ENCODE measurements around the gene BANK1. TPM values are rescaled to one million over a fixed set of nuclear protein-coding genes. Genes with fewer than 3 reads are reported as not detected.

Gene BANK1
- total RNA-seq, 2 donors from 2014 or later = 0.53 to 0.57 TPM

DNA sequence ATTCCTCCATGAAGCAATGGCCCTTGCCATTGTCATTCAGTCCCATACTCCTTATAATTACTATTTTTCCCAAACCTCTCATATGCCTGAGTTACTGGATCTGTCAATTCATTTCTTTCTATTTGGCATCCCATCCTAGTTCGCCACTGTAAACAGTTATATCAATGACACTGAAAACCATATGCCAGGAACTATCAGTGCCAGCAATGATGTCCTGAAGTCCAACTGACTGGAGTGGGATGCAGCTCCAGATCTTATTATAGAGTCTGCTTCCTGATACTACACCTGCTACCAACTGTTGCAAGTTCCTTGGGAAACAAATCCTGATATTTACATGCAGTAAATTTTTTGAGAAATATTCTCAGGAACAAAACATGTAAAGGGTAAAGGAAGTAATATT, 27.0 kb upstream of the BANK1 start:
- Histone ChIP-seq H3K27me3 (ENCODE audit: control insufficient read depth, insufficient read depth, low read length, poor library complexity, severe bottlenecking) (no peaks in the 10 kb centered on the region), H3K36me3 (ENCODE audit: control insufficient read depth, insufficient read depth, low read length) (no peaks in the 10 kb centered on the region), H3K9ac (ENCODE audit: extremely low read depth, low read length, poor library complexity, severe bottlenecking) (no peak overlapping the region), H3K4me3 (ENCODE audit: low read length) (no peak overlapping the region), H3K4me1 (ENCODE audit: control insufficient read depth, insufficient read depth, low read length) (no peaks in the 10 kb centered on the region), H3K9me3 (ENCODE audit: control insufficient read depth, low read length) (peaks cover 11% of the 10 kb centered on the region), H3K27ac (ENCODE audit: low read depth, low read length) (no peak overlapping the region)
- H3K27ac Mint-ChIP-seq = no peak overlapping the region
- H3K4me3 Mint-ChIP-seq = no peak overlapping the region
- DNase-seq = no peak
- TF ChIP-seq, protein P1, sequence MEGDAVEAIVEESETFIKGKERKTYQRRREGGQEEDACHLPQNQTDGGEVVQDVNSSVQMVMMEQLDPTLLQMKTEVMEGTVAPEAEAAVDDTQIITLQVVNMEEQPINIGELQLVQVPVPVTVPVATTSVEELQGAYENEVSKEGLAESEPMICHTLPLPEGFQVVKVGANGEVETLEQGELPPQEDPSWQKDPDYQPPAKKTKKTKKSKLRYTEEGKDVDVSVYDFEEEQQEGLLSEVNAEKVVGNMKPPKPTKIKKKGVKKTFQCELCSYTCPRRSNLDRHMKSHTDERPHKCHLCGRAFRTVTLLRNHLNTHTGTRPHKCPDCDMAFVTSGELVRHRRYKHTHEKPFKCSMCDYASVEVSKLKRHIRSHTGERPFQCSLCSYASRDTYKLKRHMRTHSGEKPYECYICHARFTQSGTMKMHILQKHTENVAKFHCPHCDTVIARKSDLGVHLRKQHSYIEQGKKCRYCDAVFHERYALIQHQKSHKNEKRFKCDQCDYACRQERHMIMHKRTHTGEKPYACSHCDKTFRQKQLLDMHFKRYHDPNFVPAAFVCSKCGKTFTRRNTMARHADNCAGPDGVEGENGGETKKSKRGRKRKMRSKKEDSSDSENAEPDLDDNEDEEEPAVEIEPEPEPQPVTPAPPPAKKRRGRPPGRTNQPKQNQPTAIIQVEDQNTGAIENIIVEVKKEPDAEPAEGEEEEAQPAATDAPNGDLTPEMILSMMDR (conservative IDR thresholded peaks at IDR 0.05) = no peak
- WGBS, 2 experiments (ENCODE audit: insufficient coverage in 1 of 2, insufficient read length in 1 of 2) = 91% methylated on average over 1 of the region's 1 CpG; no CpG with 5 or more reads in 1 of the 2 experiments
- no peaks in the 10 kb centered on the region for H3K36me3 Mint-ChIP-seq (ENCODE audit: low read depth)
- no peaks in the 10 kb centered on the region for H3K27me3 Mint-ChIP-seq (ENCODE audit: insufficient read depth)
- H3K9me3 Mint-ChIP-seq = peaks cover 10% of the 10 kb centered on the region
- H3K4me1 Mint-ChIP-seq = peaks cover 15% of the 10 kb centered on the region

DNA sequence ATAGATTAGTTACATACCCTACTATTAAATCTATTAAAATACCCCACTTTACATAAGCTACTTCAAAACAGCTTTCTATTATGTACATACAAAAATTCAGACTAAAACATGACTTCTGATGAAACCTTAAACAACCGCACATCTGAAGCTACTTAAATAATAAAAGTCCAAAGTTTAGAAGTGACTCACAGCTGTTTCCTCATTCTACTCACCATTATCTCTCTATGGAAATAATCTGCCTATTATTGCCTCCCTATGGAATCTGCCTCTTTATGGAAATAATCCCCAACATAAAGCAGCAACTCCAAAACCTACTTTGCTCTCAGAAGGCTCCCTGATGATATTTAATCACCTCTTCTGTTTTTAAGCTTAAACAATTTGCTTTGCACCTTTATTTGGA, 15.7 kb upstream of the BANK1 start:
- no peaks in the 10 kb centered on the region for H3K36me3 Mint-ChIP-seq (ENCODE audit: low read depth)
- Histone ChIP-seq H3K9ac (ENCODE audit: extremely low read depth, low read length, poor library complexity, severe bottlenecking) (no peak overlapping the region), H3K27ac (ENCODE audit: low read depth, low read length) (no peak overlapping the region), H3K27me3 (ENCODE audit: control insufficient read depth, insufficient read depth, low read length, poor library complexity, severe bottlenecking) (no peaks in the 10 kb centered on the region), H3K9me3 (ENCODE audit: control insufficient read depth, low read length) (peaks cover 18% of the 10 kb centered on the region), H3K4me1 (ENCODE audit: control insufficient read depth, insufficient read depth, low read length) (no peaks in the 10 kb centered on the region), H3K4me3 (ENCODE audit: low read length) (no peak overlapping the region), H3K36me3 (ENCODE audit: control insufficient read depth, insufficient read depth, low read length) (no peaks in the 10 kb centered on the region)
- H3K27me3 Mint-ChIP-seq (ENCODE audit: insufficient read depth) = no peaks in the 10 kb centered on the region
- WGBS, 2 experiments (ENCODE audit: insufficient coverage in 1 of 2, insufficient read length in 1 of 2) = 96 to 100% methylated on average over 1 of the region's 1 CpG
- no peak overlapping the region for H3K4me3 Mint-ChIP-seq
- H3K9me3 Mint-ChIP-seq = peaks cover 8% of the 10 kb centered on the region
- DNase-seq = no peak
- H3K4me1 Mint-ChIP-seq = peaks cover 8% of the 10 kb centered on the region
- TF ChIP-seq, protein P1 (conservative IDR thresholded peaks at IDR 0.05) = no peak
- no peak overlapping the region for H3K27ac Mint-ChIP-seq

DNA sequence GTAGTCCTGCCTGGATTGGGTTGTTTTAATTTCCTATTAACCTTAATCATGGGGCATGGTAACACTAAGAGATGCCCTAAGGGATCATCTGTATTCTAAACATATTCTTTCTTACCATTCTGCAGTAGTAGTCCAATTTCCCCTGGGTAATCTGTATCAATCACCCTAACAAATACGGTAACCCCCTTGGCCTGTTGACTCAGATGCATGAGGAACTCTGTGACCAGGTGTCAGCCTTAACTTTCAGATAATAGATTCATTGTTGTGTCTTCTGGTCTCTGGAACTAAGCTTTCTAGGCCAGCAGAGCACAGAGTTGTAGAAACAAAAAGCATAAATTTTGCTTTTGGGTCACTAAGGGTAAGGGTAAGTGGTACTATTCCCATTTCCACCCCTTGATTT, 13.1 kb upstream of the BANK1 start:
- no peak for DNase-seq
- Mint-ChIP-seq H3K4me3 (no peak overlapping the region), H3K36me3 (ENCODE audit: low read depth) (no peaks in the 10 kb centered on the region), H3K27me3 (ENCODE audit: insufficient read depth) (no peaks in the 10 kb centered on the region), H3K4me1 (peaks cover 8% of the 10 kb centered on the region), H3K9me3 (no peaks in the 10 kb centered on the region), H3K27ac (no peak overlapping the region)
- WGBS, 2 experiments (ENCODE audit: insufficient coverage in 1 of 2, insufficient read length in 1 of 2) = 93 to 100% methylated on average over 1 of the region's 1 CpG
- Histone ChIP-seq H3K4me3 (ENCODE audit: low read length) (no peak overlapping the region), H3K27ac (ENCODE audit: low read depth, low read length) (no peak overlapping the region), H3K9me3 (ENCODE audit: control insufficient read depth, low read length) (no peaks in the 10 kb centered on the region), H3K27me3 (ENCODE audit: control insufficient read depth, insufficient read depth, low read length, poor library complexity, severe bottlenecking) (no peaks in the 10 kb centered on the region), H3K36me3 (ENCODE audit: control insufficient read depth, insufficient read depth, low read length) (no peaks in the 10 kb centered on the region), H3K4me1 (ENCODE audit: control insufficient read depth, insufficient read depth, low read length) (no peaks in the 10 kb centered on the region), H3K9ac (ENCODE audit: extremely low read depth, low read length, poor library complexity, severe bottlenecking) (no peak overlapping the region)
- TF ChIP-seq, protein P1 (conservative IDR thresholded peaks at IDR 0.05) = no peak

Measured in endodermal cell (in vitro differentiated cells).